ENCODE data around the gene HOXC5. TPM values are rescaled to one million over a fixed set of nuclear protein-coding genes. Genes with fewer than 3 reads are reported as not detected.

The HOXC5 gene
- polyA plus RNA-seq, 3 donors = not detected

GRCh38 chr12:54060174-54060974, 27.5 kb downstream of the HOXC5 start:
- DNase-seq = no peak
- no peak overlapping the region for H3K4me2 ChIP-seq (replicated peaks; ENCODE audit: extremely low read depth, low read length, poor library complexity, severe bottlenecking)
- Mint-ChIP-seq H3K9me3 (peaks cover 0 to 8% (median 3%) of the 10 kb centered on the region in 7 donors), H3K4me3 (peak overlapping the region in 1 of 2 donors; percentile 70), H3K36me3 (peaks cover 0 to 6% of the 10 kb centered on the region in 2 donors), H3K27me3 (ENCODE audit: low read depth in 3 of 3) (peaks cover 86 to 88% (median 86%) of the 10 kb centered on the region in 3 donors), H3K27ac (no peak overlapping the region), H3K4me1 (no peaks in the 10 kb centered on the region)
- no peak overlapping the region for H3K27ac ChIP-seq (ENCODE audit: low read depth in 1 of 2, low read length in 2 of 2)
- H3K9me3 ChIP-seq (replicated peaks in 1 of 2; ENCODE audit: control insufficient read depth in 1 of 2, insufficient read depth in 1 of 2, low read length in 2 of 2) = peaks cover 0 to 10% of the 10 kb centered on the region in 2 donors
- no peak overlapping the region for H2AFZ ChIP-seq (ENCODE audit: insufficient read depth, low read depth, low read length, poor library complexity, severe bottlenecking)
- peaks cover 88 to 97% of the 10 kb centered on the region in 2 donors for H3K27me3 ChIP-seq (ENCODE audit: control insufficient read depth in 2 of 2, insufficient read depth in 2 of 2, low read length in 2 of 2)
- H3K79me2 ChIP-seq (ENCODE audit: insufficient read depth, low read length) = no peaks in the 10 kb centered on the region
- TF ChIP-seq CTCF (IDR thresholded peaks at IDR 0.05) = no peak
- no peaks in the 10 kb centered on the region for H3K4me1 ChIP-seq (ENCODE audit: control insufficient read depth in 1 of 2, insufficient read depth in 2 of 2, low read length in 2 of 2)
- no peaks in the 10 kb centered on the region for H4K20me1 ChIP-seq (ENCODE audit: insufficient read depth, low read length)
- no peak overlapping the region for H3K4me3 ChIP-seq (replicated peaks in 1 of 3; ENCODE audit: low read depth in 2 of 3, low read length in 3 of 3)
- H3K9ac ChIP-seq (ENCODE audit: insufficient read depth, low read length, poor library complexity, severe bottlenecking) = no peak overlapping the region
- intact Hi-C loops (cut with micrococcal nuclease) = no loop called here
- WGBS (ENCODE audit: insufficient coverage) = 16% methylated on average over 23 of the region's 38 CpGs
- H3K36me3 ChIP-seq (replicated peaks in 1 of 2; ENCODE audit: control insufficient read depth in 1 of 2, insufficient read depth in 2 of 2, low read length in 2 of 2) = no peaks in the 10 kb centered on the region

- TF ChIP-seq CTCF (IDR thresholded peaks at IDR 0.05) = no peak
- no peak overlapping the region for H2AFZ ChIP-seq (ENCODE audit: insufficient read depth, low read depth, low read length, poor library complexity, severe bottlenecking)
- peak overlapping the region in 1 of 7 donors; percentile 55 for H3K27ac Mint-ChIP-seq
- peaks cover 84 to 86% (median 85%) of the 10 kb centered on the region in 3 donors for H3K27me3 Mint-ChIP-seq (ENCODE audit: low read depth in 3 of 3)
- H3K36me3 ChIP-seq (replicated peaks in 1 of 2; ENCODE audit: control insufficient read depth in 1 of 2, insufficient read depth in 2 of 2, low read length in 2 of 2) = no peaks in the 10 kb centered on the region
- H3K9me3 Mint-ChIP-seq = peaks cover 0 to 8% (median 3%) of the 10 kb centered on the region in 7 donors
- H3K79me2 ChIP-seq (ENCODE audit: insufficient read depth, low read length) = no peaks in the 10 kb centered on the region
- H3K4me2 ChIP-seq (replicated peaks; ENCODE audit: extremely low read depth, low read length, poor library complexity, severe bottlenecking) = no peak overlapping the region
- H4K20me1 ChIP-seq (ENCODE audit: insufficient read depth, low read length) = no peaks in the 10 kb centered on the region
- intact Hi-C loops (cut with micrococcal nuclease) = no loop called here
- no peaks in the 10 kb centered on the region for H3K4me1 Mint-ChIP-seq
- peak overlapping the region in 1 of 2 donors; percentile 69 for H3K4me3 Mint-ChIP-seq
- WGBS (ENCODE audit: insufficient coverage) = no CpG with 5 or more reads among the region's 7 CpGs
- no peak overlapping the region for H3K9ac ChIP-seq (ENCODE audit: insufficient read depth, low read length, poor library complexity, severe bottlenecking)
- peaks cover 0 to 6% of the 10 kb centered on the region in 2 donors for H3K36me3 Mint-ChIP-seq
- DNase-seq = no peak
- no peak overlapping the region for H3K27ac ChIP-seq (ENCODE audit: low read depth in 1 of 2, low read length in 2 of 2)
- peaks cover 0 to 3% of the 10 kb centered on the region in 2 donors for H3K9me3 ChIP-seq (replicated peaks in 1 of 2; ENCODE audit: control insufficient read depth in 1 of 2, insufficient read depth in 1 of 2, low read length in 2 of 2)
- H3K4me3 ChIP-seq (replicated peaks in 1 of 3; ENCODE audit: low read depth in 2 of 3, low read length in 3 of 3) = no peak overlapping the region
- peaks cover 85 to 97% of the 10 kb centered on the region in 2 donors for H3K27me3 ChIP-seq (ENCODE audit: control insufficient read depth in 2 of 2, insufficient read depth in 2 of 2, low read length in 2 of 2)
- H3K4me1 ChIP-seq (ENCODE audit: control insufficient read depth in 1 of 2, insufficient read depth in 2 of 2, low read length in 2 of 2) = no peaks in the 10 kb centered on the region
These were observed 28.3 kb downstream of the HOXC5 start for GRCh38 chr12:54060975-54061778.

Data from CD14-positive monocyte (primary cell).